Activated T-helper 17 cell treated with anti-CD3 and anti-CD28 coated beads, Interleukin-2, amount 50 U/mL, for 72 hours (primary cell): ENCODE results near the gene IL17RA. TPM values are rescaled to one million over a fixed set of nuclear protein-coding genes. Genes with fewer than 3 reads are reported as not detected.

ENCODE experiments used
- ATAC-seq: fragments of 150-1000 bp; cut with Tn5 transposase; replicated peaks from 2 replicates; pipeline ENCODE4 v1.10.0; 2021; ENCODE audit warnings: mild to moderate bottlenecking, moderate library complexity
- H3K27ac Mint-ChIP-seq: one replicate; pipeline ENCODE4 v1.8.0; 2022; ENCODE audit warnings: mixed read lengths
- H3K27me3 Mint-ChIP-seq: one replicate; pipeline ENCODE4 v1.8.0; 2022; ENCODE audit warnings: mixed read lengths
- H3K36me3 Mint-ChIP-seq: one replicate; pipeline ENCODE4 v1.8.0; 2022; ENCODE audit warnings: low read depth, mild to moderate bottlenecking, mixed read lengths
- H3K4me1 Mint-ChIP-seq: one replicate; pipeline ENCODE4 v1.8.0; 2022; ENCODE audit warnings: mixed read lengths
- H3K4me3 Mint-ChIP-seq: one replicate; pipeline ENCODE4 v1.8.0; 2022; ENCODE audit warnings: mild to moderate bottlenecking, mixed read lengths
- H3K9me3 Mint-ChIP-seq: one replicate; pipeline ENCODE4 v1.8.0; 2022; ENCODE audit warnings: mixed read lengths
- total RNA-seq, 2 donors: library from RNA; stranded (reverse); gene quantifications; one replicate each; pipeline ENCODE4 v1.2.3, GENCODE V29; 2022

The IL17RA gene
- total RNA-seq, 2 donors from 2014 or later: 8.5 to 13.6 TPM

DNA sequence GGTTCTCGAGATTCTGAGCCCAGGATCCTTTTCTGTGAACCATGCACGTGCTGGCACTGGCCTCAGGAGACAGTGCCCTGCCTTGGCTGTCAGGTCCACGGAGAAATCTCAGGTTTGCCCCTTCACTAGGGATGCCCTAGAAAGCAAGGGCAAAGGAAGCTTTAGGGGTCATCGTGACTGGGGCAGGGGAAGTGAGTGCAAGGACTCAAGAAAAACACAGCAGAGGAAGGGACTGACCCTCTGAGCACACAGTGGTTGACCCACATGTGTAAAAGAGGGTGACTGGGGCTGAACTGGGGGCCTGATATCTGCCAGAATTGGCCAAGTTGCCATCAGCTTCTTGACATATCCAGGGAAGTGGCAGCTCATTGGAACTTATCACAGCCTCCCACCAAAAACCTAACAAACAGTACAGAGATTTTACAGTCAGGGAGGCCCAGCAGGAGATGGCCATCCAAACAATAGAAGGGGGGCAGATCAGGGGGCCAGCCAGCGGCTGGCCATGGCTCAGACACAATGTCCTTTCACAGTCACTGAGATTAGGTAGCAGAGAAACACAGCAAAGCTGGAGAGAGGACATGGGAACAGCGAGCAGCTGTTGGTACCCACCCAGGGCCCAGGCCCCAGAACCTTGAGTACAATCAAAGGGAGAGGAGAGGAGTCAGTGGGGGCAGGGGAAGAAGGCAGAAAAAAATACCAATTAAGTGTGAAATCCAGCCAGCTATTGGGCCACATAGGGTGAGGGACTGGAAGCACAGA lies 32.0 kb downstream of the IL17RA start:
- Mint-ChIP-seq H3K4me3 (peak overlapping the region; percentile 59), H3K9me3 (no peaks in the 10 kb centered on the region), H3K4me1 (peaks cover 48% of the 10 kb centered on the region), H3K27me3 (peaks cover 4% of the 10 kb centered on the region), H3K27ac (peak overlapping the region; percentile 29), H3K36me3 (no peaks in the 10 kb centered on the region)
- ATAC-seq: no peak

- peaks cover 43% of the 10 kb centered on the region for H3K4me1 Mint-ChIP-seq
- H3K9me3 Mint-ChIP-seq: no peaks in the 10 kb centered on the region
- peak overlapping the region; percentile 49 for H3K4me3 Mint-ChIP-seq
- peaks cover 8% of the 10 kb centered on the region for H3K27me3 Mint-ChIP-seq
- peak overlapping the region; percentile 32 for H3K27ac Mint-ChIP-seq
- peak; percentile 3 for ATAC-seq
- H3K36me3 Mint-ChIP-seq: no peaks in the 10 kb centered on the region
Observed at GRCh38 chr22:17117400-17117799, 32.6 kb downstream of the IL17RA start.

- H3K27ac Mint-ChIP-seq: peak overlapping the region; percentile 32
- H3K27me3 Mint-ChIP-seq: peaks cover 8% of the 10 kb centered on the region
- H3K36me3 Mint-ChIP-seq: no peaks in the 10 kb centered on the region
- peaks cover 42% of the 10 kb centered on the region for H3K4me1 Mint-ChIP-seq
- H3K9me3 Mint-ChIP-seq: no peaks in the 10 kb centered on the region
- peak; percentile 49 for ATAC-seq
- H3K4me3 Mint-ChIP-seq: peak overlapping the region; percentile 49
Observed at GRCh38 chr22:17117890-17118289, 33.1 kb downstream of the IL17RA start.

DNA sequence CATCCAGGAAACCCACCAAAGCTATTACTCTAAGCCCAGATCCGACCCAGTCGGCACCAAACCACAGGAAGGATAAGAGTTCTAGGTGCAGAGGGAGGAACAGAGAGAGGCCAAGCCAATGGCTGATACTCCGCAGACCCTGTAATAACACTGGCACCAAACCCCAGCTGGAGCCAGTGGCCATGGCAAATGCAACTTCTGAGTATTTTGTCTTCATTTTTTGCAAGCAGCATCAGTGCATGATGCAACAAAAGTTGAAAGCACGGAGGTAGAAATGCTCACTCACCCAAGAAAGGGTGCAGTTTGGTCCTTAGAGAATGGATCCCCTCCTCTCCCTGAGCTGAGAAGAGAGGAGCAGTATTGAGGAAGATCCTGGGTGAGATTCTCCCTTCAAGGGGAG lies 33.5 kb downstream of the IL17RA start:
- Mint-ChIP-seq H3K4me1 (peaks cover 38% of the 10 kb centered on the region), H3K27ac (peak overlapping the region; percentile 32)

GRCh38 chr22:17119481-17120202 lies 34.8 kb downstream of the IL17RA start:
- Mint-ChIP-seq H3K9me3 (no peaks in the 10 kb centered on the region), H3K27me3 (peaks cover 8% of the 10 kb centered on the region), H3K4me1 (peaks cover 34% of the 10 kb centered on the region), H3K4me3 (peak overlapping the region; percentile 49), H3K27ac (no peak overlapping the region), H3K36me3 (no peaks in the 10 kb centered on the region)
- ATAC-seq: no peak

More for the DNA sequence above, 33.5 kb downstream of the IL17RA start:
- Mint-ChIP-seq H3K9me3 (no peaks in the 10 kb centered on the region), H3K36me3 (no peaks in the 10 kb centered on the region), H3K4me3 (peak overlapping the region; percentile 49), H3K27me3 (peaks cover 8% of the 10 kb centered on the region)
- ATAC-seq: no peak

- Mint-ChIP-seq H3K4me3 (peak overlapping the region; percentile 49), H3K27ac (no peak overlapping the region), H3K27me3 (peaks cover 8% of the 10 kb centered on the region), H3K9me3 (no peaks in the 10 kb centered on the region), H3K4me1 (peaks cover 34% of the 10 kb centered on the region), H3K36me3 (no peaks in the 10 kb centered on the region)
- peak; percentile 67 for ATAC-seq
Observed at GRCh38 chr22:17120281-17120680, 35.5 kb downstream of the IL17RA start.

GRCh38 chr22:17120711-17121232 lies 36.0 kb downstream of the IL17RA start:
- H3K4me3 Mint-ChIP-seq: peak overlapping the region; percentile 50
- no peaks in the 10 kb centered on the region for H3K9me3 Mint-ChIP-seq
- H3K27me3 Mint-ChIP-seq: peaks cover 8% of the 10 kb centered on the region
- H3K4me1 Mint-ChIP-seq: peaks cover 31% of the 10 kb centered on the region
- ATAC-seq: peak; percentile 13
- H3K36me3 Mint-ChIP-seq: no peaks in the 10 kb centered on the region
- no peak overlapping the region for H3K27ac Mint-ChIP-seq

GRCh38 chr22:17121233-17122195 lies 36.7 kb downstream of the IL17RA start, which contains the start of gene TMEM121B:
Gene TMEM121B (minus strand): TSS chr22:17121360. CDS start chr22:17121127, 233 bp downstream.
- Mint-ChIP-seq H3K4me3 (peak within 1 kb of the TSS; percentile 50), H3K27ac (no peak within 1 kb of the TSS), H3K9me3 (no peaks in the 10 kb centered on the region), H3K36me3 (no peaks in the 10 kb centered on the region), H3K4me1 (peaks cover 23% of the 10 kb centered on the region), H3K27me3 (peaks cover 8% of the 10 kb centered on the region)
- ATAC-seq: no peak

GRCh38 chr22:17130199-17130598 lies 45.4 kb downstream of the IL17RA start:
- H3K36me3 Mint-ChIP-seq: peaks cover 11% of the 10 kb centered on the region
- H3K9me3 Mint-ChIP-seq: no peaks in the 10 kb centered on the region
- H3K4me3 Mint-ChIP-seq: no peak overlapping the region
- H3K27ac Mint-ChIP-seq: no peak overlapping the region
- peak; percentile 83 for ATAC-seq
- no peaks in the 10 kb centered on the region for H3K27me3 Mint-ChIP-seq
- peaks cover 5% of the 10 kb centered on the region for H3K4me1 Mint-ChIP-seq

- Mint-ChIP-seq H3K27me3 (no peaks in the 10 kb centered on the region), H3K36me3 (peaks cover 15% of the 10 kb centered on the region), H3K4me1 (peaks cover 5% of the 10 kb centered on the region), H3K9me3 (no peaks in the 10 kb centered on the region), H3K4me3 (no peak overlapping the region), H3K27ac (no peak overlapping the region)
- ATAC-seq: no peak
Observed at GRCh38 chr22:17131686-17132085, 46.9 kb downstream of the IL17RA start.

GRCh38 chr22:17132112-17132511 lies 47.3 kb downstream of the IL17RA start:
- Mint-ChIP-seq H3K4me3 (no peak overlapping the region), H3K27me3 (no peaks in the 10 kb centered on the region), H3K9me3 (no peaks in the 10 kb centered on the region), H3K36me3 (peaks cover 20% of the 10 kb centered on the region), H3K4me1 (peaks cover 5% of the 10 kb centered on the region), H3K27ac (no peak overlapping the region)
- ATAC-seq: no peak

GRCh38 chr22:17133137-17133536 lies 48.3 kb downstream of the IL17RA start:
- H3K27ac Mint-ChIP-seq: no peak overlapping the region

GRCh38 chr22:17135153-17135760 lies 50.5 kb downstream of the IL17RA start:
- H3K27me3 Mint-ChIP-seq: no peaks in the 10 kb centered on the region
- H3K4me3 Mint-ChIP-seq: no peak overlapping the region
- peaks cover 2% of the 10 kb centered on the region for H3K4me1 Mint-ChIP-seq
- no peak for ATAC-seq
- H3K27ac Mint-ChIP-seq: no peak overlapping the region
- H3K9me3 Mint-ChIP-seq: no peaks in the 10 kb centered on the region
- H3K36me3 Mint-ChIP-seq: peaks cover 48% of the 10 kb centered on the region

More at GRCh38 chr22:17133137-17133536, 48.3 kb downstream of the IL17RA start:
- no peaks in the 10 kb centered on the region for H3K9me3 Mint-ChIP-seq
- peaks cover 5% of the 10 kb centered on the region for H3K4me1 Mint-ChIP-seq
- no peaks in the 10 kb centered on the region for H3K27me3 Mint-ChIP-seq
- no peak overlapping the region for H3K4me3 Mint-ChIP-seq
- no peak for ATAC-seq
- H3K36me3 Mint-ChIP-seq: peaks cover 27% of the 10 kb centered on the region
